CD4-positive, alpha-beta T cell treated with Interleukin-15 for 4 hours (primary cell): Measurements from ENCODE around the gene IRX4.
"Not testable (repeated sequence)": the region's sequence is repeated elsewhere in the genome, so short reads cannot be mapped to it uniquely, and the experiment has no call there.

ENCODE experiments used
- DNase-seq: peaks from one replicate; pipeline ENCODE4 v3.0.0-alpha.2; 2020; ENCODE audit warnings: low spot score

IRX4 gene

DNA sequence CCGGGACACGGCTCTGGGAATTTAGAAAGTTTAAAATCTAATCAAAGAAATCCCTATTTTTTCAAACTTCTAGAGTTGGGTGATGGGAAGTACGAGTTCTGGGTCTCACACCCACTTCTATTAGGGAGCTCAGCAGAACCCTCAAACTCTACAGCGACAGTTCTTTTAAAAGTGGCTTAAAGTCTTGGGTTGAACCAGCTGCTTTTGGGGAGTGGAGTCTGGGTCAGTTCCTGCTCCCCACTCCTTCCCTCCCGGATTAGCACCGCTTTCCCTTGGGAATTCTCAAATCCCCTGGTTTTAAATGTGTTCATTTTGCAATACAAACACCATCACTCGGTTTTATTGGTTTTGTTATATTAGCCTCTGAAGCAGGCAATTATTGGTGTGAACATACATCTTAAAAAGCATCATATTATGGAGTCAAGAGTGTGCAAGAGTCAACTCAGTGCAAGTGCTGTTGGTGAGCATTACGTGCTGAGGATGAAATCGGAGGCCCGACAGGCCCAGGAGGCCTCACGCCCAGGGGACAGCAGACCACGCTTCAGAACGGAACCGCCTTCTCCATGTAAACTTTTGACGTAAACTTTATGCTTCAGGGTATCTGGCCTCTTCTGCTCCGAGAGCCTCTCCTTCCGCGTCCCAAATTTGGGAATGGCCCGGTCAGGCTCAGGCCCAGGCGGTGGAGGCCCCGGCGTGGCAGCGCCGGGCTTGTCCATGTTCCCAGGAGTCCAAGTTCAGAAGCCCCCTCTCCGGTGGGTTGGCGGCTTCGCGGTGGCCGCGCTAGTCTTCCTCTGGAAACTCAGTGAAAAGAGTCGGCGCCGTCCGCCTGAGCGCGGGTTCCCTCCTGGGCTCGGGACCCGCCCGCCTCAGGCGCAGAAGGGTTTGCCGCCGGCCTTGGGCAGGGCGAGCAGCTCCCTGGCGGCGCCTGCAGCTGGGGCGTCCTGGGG is 5.3 kb downstream of the IRX4 start:
- DNase-seq = no peak

- no peak for DNase-seq
Measured at GRCh38 chr5:1876660-1877064, 6.1 kb downstream of the IRX4 start.

DNA sequence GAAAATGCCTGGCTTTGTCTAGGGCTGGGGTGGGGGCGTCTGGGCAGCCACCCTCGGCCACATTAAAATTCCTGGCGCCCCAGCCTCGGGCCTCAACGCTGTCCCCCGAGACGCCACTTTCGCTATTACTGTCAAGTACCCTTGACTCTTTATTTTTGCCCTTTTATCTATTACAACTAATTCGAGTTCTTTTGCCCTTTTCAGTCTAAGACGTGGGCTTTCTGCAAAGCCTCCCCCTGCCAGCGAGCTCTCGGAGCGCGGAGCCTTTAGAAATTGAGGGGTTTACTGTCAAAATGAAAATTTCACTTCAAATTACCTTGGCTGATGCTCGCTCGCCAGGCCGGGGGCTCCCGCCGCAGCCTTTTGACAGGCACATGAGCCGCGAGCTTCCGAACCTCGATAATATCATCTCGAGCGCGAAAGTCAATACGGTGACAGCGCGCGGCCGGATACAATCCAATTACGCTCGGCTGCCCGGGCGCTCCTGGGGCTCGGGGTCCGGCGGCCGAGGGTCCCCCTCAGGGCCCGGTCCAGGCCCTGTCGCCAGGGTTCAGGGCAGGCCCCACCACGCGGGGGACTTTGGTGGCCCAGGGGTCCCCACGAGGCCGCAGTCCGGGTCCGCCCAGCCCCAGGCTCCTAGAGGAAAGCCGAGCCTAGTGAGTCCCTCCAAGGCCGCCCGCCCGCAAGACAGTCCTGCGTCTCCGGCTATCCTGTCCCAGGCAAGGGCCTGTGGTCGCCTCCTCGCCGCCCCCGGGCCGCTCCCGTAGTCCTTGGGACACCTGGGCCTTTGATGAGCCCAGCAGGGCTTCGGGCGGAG is 6.7 kb downstream of the IRX4 start:
- DNase-seq = no peak

- DNase-seq = no peak
Measured at GRCh38 chr5:1875281-1875842, 7.4 kb downstream of the IRX4 start.

GRCh38 chr5:1874771-1875220 is 7.9 kb downstream of the IRX4 start:
- DNase-seq = no peak

GRCh38 chr5:1874348-1874747 is 8.4 kb downstream of the IRX4 start:
- no peak for DNase-seq

- DNase-seq = no peak
Measured at GRCh38 chr5:1873243-1873959, 9.3 kb downstream of the IRX4 start.

DNA sequence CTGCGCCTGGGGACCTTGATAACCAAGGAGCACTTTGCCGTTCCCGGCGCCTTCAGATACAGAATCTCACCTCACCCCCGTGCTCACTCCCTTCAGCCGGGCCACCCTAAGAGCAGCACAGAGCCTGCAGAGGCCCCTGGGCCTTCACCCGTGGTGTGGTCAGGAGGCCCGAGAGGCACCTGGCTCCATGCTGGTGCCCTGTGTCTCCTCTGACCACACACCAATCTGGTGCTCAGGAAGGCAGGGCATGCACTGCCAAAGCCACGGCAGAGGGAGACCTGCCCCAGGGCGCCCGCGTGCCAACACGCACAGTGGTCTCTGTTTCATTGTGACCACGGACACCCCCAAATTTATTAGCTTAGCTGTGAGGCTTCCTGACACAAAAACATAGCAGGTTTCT is 11.3 kb downstream of the IRX4 start:
- no peak for DNase-seq

GRCh38 chr5:1870435-1871272 is 12.1 kb downstream of the IRX4 start:
- not testable (repeated sequence) for DNase-seq

- no peak for DNase-seq
Measured at GRCh38 chr5:1868886-1869475, 13.7 kb downstream of the IRX4 start.

DNA sequence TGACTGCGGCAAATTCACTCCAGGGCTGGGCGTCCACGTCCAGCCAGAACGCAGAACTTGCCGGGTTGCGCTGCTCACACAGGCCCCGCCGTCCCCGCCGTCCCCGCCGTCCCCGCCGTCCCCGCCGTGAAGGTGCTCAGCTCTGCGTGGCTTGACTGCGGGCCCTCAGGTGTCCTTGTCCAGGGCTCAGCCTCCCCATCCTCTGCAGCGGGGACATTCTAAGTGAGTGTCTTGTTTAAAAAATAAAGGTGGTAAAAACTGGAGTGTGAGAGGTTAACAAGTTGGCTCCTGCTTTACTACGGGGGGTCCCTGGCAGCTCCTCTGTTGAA is 14.9 kb downstream of the IRX4 start:
- no peak for DNase-seq

- no peak for DNase-seq
Measured at GRCh38 chr5:1867114-1867814, 15.5 kb downstream of the IRX4 start.

GRCh38 chr5:1865948-1866347 is 16.8 kb downstream of the IRX4 start:
- no peak for DNase-seq

DNA sequence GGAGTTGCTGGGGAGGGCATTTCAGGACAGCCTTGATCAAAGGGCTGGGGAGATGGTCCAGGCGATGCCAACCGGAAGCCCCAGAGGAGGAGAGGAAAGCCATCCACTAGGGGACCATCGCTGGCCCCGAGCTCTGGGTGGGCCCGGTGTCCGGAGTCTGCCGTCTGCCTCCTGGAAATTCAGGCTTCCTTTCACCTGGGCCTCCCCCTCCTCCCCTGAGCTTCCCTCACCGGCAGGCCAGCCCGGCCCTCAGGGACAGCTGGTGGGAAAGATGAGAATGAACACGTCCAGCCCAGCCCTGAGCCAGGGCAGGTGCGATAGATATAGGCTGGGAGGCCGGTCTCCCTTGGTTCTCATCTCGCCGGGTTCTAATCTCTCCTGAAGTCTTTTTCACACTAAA is 17.2 kb downstream of the IRX4 start:
- DNase-seq = no peak

DNA sequence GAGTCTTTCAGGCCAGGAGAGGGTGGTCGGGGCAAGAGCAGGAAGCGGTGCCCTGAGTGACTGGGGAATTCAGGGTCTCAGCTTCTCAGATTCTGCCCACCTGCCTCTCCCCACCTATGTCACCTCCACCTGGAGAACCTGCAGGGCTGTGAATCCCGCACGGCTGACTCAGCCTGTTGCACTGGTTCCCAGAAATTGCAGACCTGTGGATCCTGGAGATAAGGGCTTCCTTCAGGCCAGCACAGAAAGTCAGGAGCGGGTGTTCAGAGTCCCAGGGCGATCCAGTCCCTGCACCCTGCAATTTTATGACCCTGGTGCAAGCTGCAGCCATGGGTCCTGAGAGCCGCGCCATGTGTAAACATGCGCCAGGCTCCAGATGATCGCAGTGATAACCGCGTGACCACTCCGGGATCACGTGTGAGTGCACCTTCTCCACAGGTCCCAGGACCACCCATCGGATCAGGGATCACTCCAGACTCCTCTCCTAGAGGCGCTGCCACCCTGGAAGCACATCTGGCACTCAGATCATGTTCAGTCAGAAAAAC is 17.8 kb downstream of the IRX4 start:
- no peak for DNase-seq

- DNase-seq = no peak
Measured at GRCh38 chr5:1860949-1861348, 21.8 kb downstream of the IRX4 start.

DNA sequence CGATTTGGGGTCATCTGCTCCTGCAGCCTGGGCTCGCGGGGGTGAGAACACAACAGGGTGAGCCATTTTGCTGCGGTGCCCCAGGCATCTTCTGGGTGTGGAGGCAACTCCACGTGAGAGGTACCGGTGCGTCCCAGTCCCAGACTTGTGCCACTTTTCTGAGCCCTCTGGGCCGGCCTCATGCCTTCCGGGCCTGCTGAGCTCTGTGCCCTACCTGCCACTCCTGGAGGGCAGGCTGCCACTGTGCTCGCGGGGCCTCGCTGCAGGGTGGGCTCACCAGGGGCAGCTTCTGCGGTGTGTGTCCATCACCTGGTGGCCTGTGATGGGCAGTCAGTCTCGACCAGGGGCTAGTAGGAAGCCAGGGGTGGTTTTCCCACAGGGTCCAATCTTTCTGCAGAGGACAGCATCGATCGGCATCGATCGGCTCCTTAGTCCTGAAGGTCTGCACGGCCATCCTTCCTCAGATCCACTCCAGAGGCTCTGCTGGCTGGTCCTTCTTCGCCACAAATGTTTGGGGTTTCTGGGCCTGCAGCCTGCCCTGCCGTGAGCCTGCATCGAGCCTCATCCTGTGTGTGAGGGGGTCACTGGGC is 22.6 kb downstream of the IRX4 start:
- no peak for DNase-seq

DNA sequence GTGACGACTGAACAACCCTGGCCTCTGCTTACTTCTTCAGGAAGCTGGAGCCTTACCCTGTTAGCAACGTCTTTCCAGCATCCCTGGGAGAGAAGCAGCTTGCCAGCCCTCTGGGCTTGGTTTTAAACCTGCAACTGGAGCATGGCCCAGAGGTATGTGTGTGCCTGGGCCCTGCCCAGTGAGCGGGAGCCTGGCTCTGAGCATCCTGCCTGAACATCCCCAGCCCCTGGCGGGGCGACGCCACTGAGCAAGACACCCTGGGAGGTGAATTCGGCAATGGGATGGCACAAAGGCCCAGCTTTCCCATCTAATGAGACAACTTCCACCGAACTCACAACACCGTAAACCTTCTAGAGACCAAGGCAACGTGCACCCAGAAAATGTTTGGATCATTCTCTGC is 23.6 kb downstream of the IRX4 start:
- DNase-seq = no peak

DNA sequence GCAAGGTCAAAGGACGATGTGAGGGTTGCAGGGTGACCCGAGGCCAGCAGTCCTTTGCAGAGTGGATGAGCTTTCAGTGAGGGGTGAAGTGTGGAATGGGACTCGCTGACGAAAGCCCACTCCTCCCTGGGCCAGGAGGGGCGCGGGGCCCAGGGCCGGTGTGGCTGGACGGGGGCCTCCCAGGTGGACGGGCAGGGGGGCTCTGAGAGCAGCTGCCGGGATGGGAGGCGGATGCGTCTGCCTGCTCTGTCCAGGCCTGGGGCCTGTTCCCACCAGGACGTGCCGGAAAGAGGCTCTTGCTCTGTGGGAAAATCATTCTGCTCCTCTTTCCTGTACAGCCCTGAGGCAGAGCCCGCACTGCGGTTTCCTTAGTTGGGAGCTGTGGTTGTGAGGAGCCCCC is 24.3 kb downstream of the IRX4 start:
- no peak for DNase-seq

DNA sequence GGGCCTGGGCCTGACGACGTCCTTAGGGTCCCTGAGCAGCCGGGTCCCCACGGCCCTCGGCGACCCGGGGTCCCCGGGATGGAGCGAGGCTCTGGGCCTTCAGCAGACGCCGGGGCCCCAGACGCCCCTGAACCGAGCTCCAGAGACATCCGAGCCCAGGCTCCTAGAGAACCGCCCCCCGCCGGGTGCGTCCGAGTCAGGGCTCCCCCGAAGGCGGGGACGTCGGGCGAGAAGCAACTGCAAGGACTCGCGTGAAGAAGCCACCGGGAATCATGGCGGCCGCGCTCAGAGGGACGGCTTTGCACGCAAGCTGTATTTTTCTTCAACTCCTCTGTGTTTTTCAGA is 25.5 kb downstream of the IRX4 start:
- no peak for DNase-seq
